HFFc6 (cell line): Measurements from ENCODE around the gene ABCC5. TPM values are rescaled to one million over a fixed set of nuclear protein-coding genes. Genes with fewer than 3 reads are reported as not detected.
"Not testable (repeated sequence)": the region's sequence is repeated elsewhere in the genome, so short reads cannot be mapped to it uniquely, and the experiment has no call there.

Source experiments
- DNase-seq: peaks from one replicate; pipeline ENCODE4 v3.0.0-alpha.2; 2018
- H3K27ac Mint-ChIP-seq: 2 replicates; pipeline ENCODE4 v1.8.0; 2020; ENCODE audit warnings: mild to moderate bottlenecking, mixed read lengths
- H3K27me3 Mint-ChIP-seq: 2 replicates; pipeline ENCODE4 v1.8.0; 2021; ENCODE audit warnings: mild to moderate bottlenecking, moderate library complexity, mixed read lengths; ENCODE audit not compliant: insufficient read depth
- H3K36me3 Mint-ChIP-seq: 2 replicates; pipeline ENCODE4 v1.8.0; 2021; ENCODE audit warnings: low read depth, mixed read lengths
- H3K4me1 Mint-ChIP-seq: 2 replicates; pipeline ENCODE4 v1.8.0; 2020; ENCODE audit warnings: low read depth, mixed read lengths
- H3K4me3 Mint-ChIP-seq: 2 replicates; pipeline ENCODE4 v1.8.0; 2020; ENCODE audit warnings: mild to moderate bottlenecking, moderate library complexity, mixed read lengths
- H3K9me3 Mint-ChIP-seq: 2 replicates; pipeline ENCODE4 v1.8.0; 2020; ENCODE audit warnings: mild to moderate bottlenecking, mixed read lengths
- total RNA-seq, 6 experiments: library from RNA; stranded (reverse); fragmentation: NEBNext Ultra II Directional; extraction: Animal tissue kit (Norgen Biotek cat#: 25700); gene quantifications; 2 replicates in 1 of 6; 3 replicates in 5 of 6; pipeline ENCODE4 v1.2.3, GENCODE V29; 2021
- TF ChIP-seq, protein P1 (sequence below): fragments of 200-600 bp; sonication (generic); IDR thresholded peaks from 2 replicates; pipeline ENCODE4 v1.5.0; 2021; ENCODE audit warnings: antibody characterized with exemption, mild to moderate bottlenecking

The ABCC5 gene
- total RNA-seq, 6 experiments from 2014 or later = 16.6 to 19.6 (median 17.4) TPM

- Mint-ChIP-seq H3K4me3 (no peak overlapping the region), H3K27me3 (0 out of 2 replicates have a peak, but pooled peaks cover 1% of the 10 kb centered on the region), H3K4me1 (peaks cover 37% of the 10 kb centered on the region), H3K27ac (no peak overlapping the region), H3K9me3 (no peaks in the 10 kb centered on the region), H3K36me3 (peaks cover 23% of the 10 kb centered on the region)
- TF ChIP-seq, protein P1, sequence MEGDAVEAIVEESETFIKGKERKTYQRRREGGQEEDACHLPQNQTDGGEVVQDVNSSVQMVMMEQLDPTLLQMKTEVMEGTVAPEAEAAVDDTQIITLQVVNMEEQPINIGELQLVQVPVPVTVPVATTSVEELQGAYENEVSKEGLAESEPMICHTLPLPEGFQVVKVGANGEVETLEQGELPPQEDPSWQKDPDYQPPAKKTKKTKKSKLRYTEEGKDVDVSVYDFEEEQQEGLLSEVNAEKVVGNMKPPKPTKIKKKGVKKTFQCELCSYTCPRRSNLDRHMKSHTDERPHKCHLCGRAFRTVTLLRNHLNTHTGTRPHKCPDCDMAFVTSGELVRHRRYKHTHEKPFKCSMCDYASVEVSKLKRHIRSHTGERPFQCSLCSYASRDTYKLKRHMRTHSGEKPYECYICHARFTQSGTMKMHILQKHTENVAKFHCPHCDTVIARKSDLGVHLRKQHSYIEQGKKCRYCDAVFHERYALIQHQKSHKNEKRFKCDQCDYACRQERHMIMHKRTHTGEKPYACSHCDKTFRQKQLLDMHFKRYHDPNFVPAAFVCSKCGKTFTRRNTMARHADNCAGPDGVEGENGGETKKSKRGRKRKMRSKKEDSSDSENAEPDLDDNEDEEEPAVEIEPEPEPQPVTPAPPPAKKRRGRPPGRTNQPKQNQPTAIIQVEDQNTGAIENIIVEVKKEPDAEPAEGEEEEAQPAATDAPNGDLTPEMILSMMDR = no peak
- no peak for DNase-seq
Observed at GRCh38 chr3:184011937-184012889, 5.5 kb downstream of the ABCC5 start.

GRCh38 chr3:184011230-184011876 is 6.3 kb downstream of the ABCC5 start:
- Mint-ChIP-seq H3K27me3 (0 out of 2 replicates have a peak, but pooled peaks cover 1% of the 10 kb centered on the region), H3K27ac (no peak overlapping the region), H3K4me3 (no peak overlapping the region), H3K36me3 (peaks cover 27% of the 10 kb centered on the region), H3K9me3 (no peaks in the 10 kb centered on the region), H3K4me1 (peaks cover 37% of the 10 kb centered on the region)
- TF ChIP-seq, protein P1 = no peak
- no peak for DNase-seq

- Mint-ChIP-seq H3K27me3 (0 out of 2 replicates have a peak, but pooled peaks cover 1% of the 10 kb centered on the region), H3K9me3 (no peaks in the 10 kb centered on the region), H3K4me3 (no peak overlapping the region), H3K36me3 (peaks cover 33% of the 10 kb centered on the region), H3K4me1 (peaks cover 46% of the 10 kb centered on the region), H3K27ac (no peak overlapping the region)
- TF ChIP-seq, protein P1 = no peak
- no peak for DNase-seq
Observed at GRCh38 chr3:184008161-184008560, 9.5 kb downstream of the ABCC5 start.

DNA sequence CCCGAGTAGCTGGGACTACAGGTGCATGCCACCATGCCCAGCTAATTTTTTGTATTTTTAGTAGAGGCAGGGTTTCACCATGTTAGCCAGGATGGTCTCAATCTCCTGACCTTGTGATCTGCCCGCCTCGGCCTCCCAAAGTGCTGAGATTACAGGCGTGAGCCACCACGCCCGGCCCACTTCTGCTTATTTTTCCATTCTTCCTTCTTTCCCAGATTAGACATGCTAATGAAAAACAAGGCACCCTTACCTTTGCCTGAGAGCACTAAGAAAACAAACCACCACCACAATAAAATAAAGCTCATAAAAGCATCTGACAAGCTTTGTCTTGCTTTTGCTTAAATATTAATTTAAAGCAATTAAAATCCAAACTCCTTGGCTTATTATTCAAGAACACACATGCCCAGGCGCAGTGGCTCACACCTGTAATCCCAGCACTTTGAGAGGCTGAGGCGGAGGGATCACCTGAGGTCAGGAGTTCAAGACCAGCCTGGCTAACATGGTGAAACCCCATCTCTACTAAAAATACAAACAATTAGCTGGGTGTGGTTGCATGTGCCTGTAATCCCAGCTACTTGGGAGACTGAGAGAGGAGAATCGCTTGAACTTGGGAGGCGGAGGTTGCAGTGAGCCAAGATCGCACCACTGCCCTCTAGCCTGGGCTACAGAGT is 10.4 kb downstream of the ABCC5 start:
- H3K27ac Mint-ChIP-seq, DNase-seq, H3K4me3 Mint-ChIP-seq, H3K9me3 Mint-ChIP-seq, H3K27me3 Mint-ChIP-seq: not testable (repeated sequence)
- H3K4me1 Mint-ChIP-seq = peaks cover 52% of the 10 kb centered on the region
- peaks cover 27% of the 10 kb centered on the region for H3K36me3 Mint-ChIP-seq

- Mint-ChIP-seq H3K4me3 (no peak overlapping the region), H3K4me1 (peaks cover 54% of the 10 kb centered on the region), H3K9me3 (no peaks in the 10 kb centered on the region), H3K36me3 (peaks cover 19% of the 10 kb centered on the region), H3K27me3 (0 out of 2 replicates have a peak, but pooled peaks cover 1% of the 10 kb centered on the region), H3K27ac (peak overlapping the region; percentile 37)
- DNase-seq = no peak
- TF ChIP-seq, protein P1 = no peak
Observed at GRCh38 chr3:184005941-184006507, 11.7 kb downstream of the ABCC5 start.
